Measurements from ENCODE around the gene NES.

DNA sequence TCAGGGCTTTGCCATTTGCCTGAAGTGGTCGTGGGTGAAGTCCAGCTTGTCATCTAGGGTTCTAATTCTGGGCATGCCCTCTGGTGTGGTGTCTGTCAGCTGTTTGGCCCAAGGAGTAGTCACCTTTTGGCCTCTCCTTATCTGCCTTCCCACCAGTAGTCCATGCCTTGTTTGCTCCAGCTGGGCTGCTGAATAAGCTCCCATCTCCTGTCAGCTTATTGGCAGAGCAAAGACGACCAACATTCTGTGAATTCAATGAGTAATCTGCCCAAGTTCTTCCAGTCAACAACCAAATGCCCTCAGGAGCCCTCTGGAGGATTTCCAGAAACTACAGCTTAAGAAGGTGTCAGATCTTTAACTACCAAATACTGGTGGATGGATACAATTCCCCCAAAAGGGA lies 28.3 kb downstream of the NES start:
- TF ChIP-seq EZH2 (IDR thresholded peaks at IDR 0.05; ENCODE audit: insufficient read depth, poor library complexity, severe bottlenecking): no peak
- no peak for TF ChIP-seq EZH2phosphoT487 (IDR thresholded peaks at IDR 0.05; ENCODE audit: insufficient read depth, low read depth)
